Endometrium (tissue), 2 donors: Measurements from ENCODE around the gene CCDC6.
"Not testable (repeated sequence)": the region's sequence is repeated elsewhere in the genome, so short reads cannot be mapped to it uniquely, and the experiment has no call there.

Source experiments
- FAIRE-seq: peaks from 2 replicates; lab custom pipeline; 2012; peaks lifted over from hg19 to GRCh38; lab: Jason Lieb, UNC
- donor health status: control.
- donor health status: control.

The CCDC6 gene

GRCh38 chr10:59808896-59809643 lies 97.3 kb downstream of the CCDC6 start:
- FAIRE-seq, result no peak

GRCh38 chr10:59807629-59808620 lies 98.4 kb downstream of the CCDC6 start:
- FAIRE-seq, result no peak

GRCh38 chr10:59805014-59805413 lies 101.3 kb downstream of the CCDC6 start:
- FAIRE-seq, result no peak

GRCh38 chr10:59804220-59804619 lies 102.1 kb downstream of the CCDC6 start:
- no peak for FAIRE-seq

- no peak for FAIRE-seq
Measured at GRCh38 chr10:59803714-59804113, 102.6 kb downstream of the CCDC6 start.

GRCh38 chr10:59801171-59801570 lies 105.2 kb downstream of the CCDC6 start:
- no peak for FAIRE-seq

- FAIRE-seq, result no peak
Measured at GRCh38 chr10:59799421-59799820, 106.9 kb downstream of the CCDC6 start.

- FAIRE-seq, result peak; percentile 84
Measured at GRCh38 chr10:59793919-59794318, 112.4 kb downstream of the CCDC6 start.

GRCh38 chr10:59792812-59793211 lies 113.5 kb downstream of the CCDC6 start:
- FAIRE-seq, result no peak

GRCh38 chr10:59791601-59792000 lies 114.8 kb downstream of the CCDC6 start:
- no peak for FAIRE-seq

- FAIRE-seq, result not testable (repeated sequence)
Measured at GRCh38 chr10:59790080-59790479, 116.3 kb downstream of the CCDC6 start.

GRCh38 chr10:59788914-59789313 lies 117.4 kb downstream of the CCDC6 start:
- FAIRE-seq, result peak; percentile 97

GRCh38 chr10:59787032-59787431 lies 119.3 kb downstream of the CCDC6 start:
- not testable (repeated sequence) for FAIRE-seq

- FAIRE-seq, result not testable (repeated sequence)
Measured at GRCh38 chr10:59785476-59785875, 120.9 kb downstream of the CCDC6 start.

GRCh38 chr10:59781511-59781910 lies 124.8 kb downstream of the CCDC6 start:
- no peak for FAIRE-seq

- no peak for FAIRE-seq
Measured at GRCh38 chr10:59779756-59780533, 126.4 kb downstream of the CCDC6 start.

- FAIRE-seq, result no peak
Measured at GRCh38 chr10:59774451-59774850, 131.9 kb downstream of the CCDC6 start.

GRCh38 chr10:59773088-59773487 lies 133.3 kb downstream of the CCDC6 start:
- no peak for FAIRE-seq

GRCh38 chr10:59771162-59771807 lies 135.1 kb downstream of the CCDC6 start:
- FAIRE-seq, result no peak

- no peak for FAIRE-seq
Measured at GRCh38 chr10:59770689-59771088, 135.7 kb downstream of the CCDC6 start.

GRCh38 chr10:59762505-59762904 lies 143.9 kb downstream of the CCDC6 start:
- FAIRE-seq, result no peak

GRCh38 chr10:59757966-59758365 lies 148.4 kb downstream of the CCDC6 start:
- FAIRE-seq, result peak; percentile 8
